Activated CD8-positive, alpha-beta memory T cell treated with anti-CD3 and anti-CD28 coated beads for 24 hours (primary cell): ENCODE measurements around the gene CASP3.
"Not testable (repeated sequence)": the region's sequence is repeated elsewhere in the genome, so short reads cannot be mapped to it uniquely, and the experiment has no call there.

Experiments
- DNase-seq: peaks from one replicate; pipeline ENCODE4 v3.0.0-alpha.2; 2020

Gene CASP3

DNA sequence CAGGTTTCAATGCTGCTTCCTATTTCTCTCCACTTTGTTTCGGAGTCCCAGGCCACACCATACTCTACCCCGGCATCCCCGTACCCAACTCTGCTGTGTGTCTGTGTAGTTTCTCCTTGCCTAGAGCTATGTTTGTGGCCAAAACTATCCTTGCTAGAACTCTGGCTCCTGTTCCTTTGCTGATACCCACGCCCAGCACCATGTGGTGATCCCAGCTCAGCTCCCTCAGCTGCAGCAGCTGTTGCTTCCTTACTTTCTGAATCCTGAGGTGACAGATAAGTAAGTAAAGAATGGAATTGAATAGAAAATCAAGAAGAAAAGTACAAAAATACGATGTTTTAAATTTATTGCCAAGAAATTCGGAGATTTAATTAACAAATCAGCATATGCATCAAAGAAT lies 55.8 kb downstream of the CASP3 start:
- DNase-seq, result no peak

DNA sequence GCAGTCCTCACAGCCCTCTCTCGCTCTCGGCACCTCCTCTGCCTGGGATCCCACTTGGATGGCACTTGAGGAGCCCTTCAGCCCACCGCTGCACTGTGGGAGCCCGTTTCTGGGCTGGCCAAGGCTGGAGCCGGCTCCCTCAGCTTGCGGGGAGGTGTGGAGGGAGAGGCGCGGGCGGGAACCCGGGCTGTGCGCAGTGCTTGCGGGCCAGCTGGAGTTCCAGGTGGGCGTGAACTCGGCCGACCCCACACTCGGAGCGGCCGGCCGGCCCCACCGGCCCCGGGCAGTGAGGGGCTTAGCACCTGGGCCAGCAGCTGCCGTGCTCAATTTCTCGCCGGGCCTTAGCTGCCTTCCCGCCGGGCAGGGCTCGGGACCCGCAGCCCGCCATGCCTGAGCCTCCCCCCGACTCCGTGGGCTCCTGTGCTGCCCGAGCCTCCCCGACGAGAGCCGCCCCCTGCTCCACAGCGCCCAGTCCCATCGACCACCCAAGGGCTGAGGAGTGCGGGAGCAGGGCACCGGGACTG lies 57.4 kb downstream of the CASP3 start:
- not testable (repeated sequence) for DNase-seq

DNA sequence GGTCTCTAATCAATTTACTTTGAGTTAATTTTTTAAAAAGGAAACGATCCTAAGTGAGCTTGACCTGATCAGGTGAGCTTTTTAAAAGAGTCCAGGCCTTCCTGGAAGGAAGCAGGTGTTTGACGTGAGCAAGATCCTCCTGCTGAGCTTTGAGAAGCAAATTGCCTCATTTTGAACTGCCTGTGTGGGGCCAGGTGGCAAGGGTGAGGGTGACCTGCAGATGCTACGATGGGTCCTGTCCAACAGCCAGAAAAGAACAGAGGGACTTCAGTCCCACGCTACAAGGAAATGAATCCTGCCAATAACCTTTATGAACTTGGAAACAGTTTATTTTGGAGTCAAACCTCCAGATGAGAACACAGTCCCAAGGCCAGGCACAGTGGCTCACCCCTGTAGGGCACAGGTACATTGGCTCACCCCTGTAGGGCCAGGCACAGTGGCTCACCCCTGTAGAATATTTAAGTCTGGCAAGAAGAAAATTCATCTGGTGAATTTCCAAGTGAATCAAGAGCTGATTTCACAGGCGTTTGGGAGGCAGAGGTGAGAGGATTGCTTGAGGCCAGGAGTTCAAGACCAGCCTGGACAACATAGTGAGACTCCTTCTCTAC lies 58.1 kb downstream of the CASP3 start:
- no peak for DNase-seq

DNA sequence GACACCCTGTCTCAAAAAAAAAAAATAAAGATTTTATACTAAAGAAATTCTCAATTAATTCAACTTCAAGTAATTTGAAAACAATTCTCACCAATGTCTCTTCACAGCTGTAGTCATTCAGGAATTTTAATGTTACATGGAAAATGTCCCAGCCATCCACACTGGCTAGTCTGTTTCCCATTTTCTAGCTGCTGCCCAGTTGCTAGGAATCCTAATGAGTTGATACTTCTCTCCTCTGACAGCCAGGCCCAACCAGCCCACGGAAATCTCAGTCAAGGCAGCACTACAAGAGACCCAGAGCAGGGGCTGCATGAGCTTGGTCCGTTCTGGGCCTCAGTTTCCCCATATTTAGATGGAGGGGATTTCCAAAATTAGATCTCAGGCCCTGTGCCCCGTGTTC lies 59.1 kb downstream of the CASP3 start:
- DNase-seq, result no peak

DNA sequence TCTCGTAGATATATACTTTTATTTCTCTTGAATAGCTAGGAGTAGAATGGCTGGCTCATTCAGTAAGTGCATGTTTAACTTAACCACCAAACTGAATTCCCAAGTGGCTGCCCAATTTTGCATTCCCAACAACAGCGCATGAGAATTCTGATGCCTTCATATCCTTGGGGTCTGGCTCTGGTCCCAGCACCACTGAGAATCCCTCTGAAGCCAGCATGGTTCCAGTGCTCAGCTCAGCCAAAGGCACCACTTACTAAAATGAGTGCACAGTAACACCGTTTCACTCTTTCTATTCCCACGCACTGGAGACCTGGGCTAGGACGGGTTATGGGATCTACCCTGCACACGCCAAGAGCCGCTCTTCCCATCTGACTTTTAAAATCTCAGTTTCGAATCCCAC lies 60.4 kb downstream of the CASP3 start:
- no peak for DNase-seq

DNA sequence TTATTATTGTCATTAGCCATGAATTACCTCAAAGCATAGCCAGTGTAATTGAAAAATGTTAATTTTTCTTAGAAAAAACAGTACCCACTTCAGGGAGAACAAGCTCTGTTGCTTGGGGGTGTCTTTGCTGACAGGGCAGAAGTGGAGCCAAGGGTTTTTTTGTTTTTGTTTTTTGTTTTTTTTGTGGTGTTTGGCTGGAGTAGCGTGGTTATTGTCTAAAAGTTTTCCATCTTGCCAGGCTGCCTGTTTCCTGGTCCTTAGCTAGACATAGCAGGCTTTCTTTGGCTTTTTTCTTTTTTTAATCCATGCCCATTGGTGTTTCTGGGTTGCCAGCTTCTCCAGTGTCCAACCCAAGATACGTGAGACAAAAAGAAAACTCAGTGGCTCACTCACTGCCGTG lies 61.5 kb downstream of the CASP3 start:
- no peak for DNase-seq

DNA sequence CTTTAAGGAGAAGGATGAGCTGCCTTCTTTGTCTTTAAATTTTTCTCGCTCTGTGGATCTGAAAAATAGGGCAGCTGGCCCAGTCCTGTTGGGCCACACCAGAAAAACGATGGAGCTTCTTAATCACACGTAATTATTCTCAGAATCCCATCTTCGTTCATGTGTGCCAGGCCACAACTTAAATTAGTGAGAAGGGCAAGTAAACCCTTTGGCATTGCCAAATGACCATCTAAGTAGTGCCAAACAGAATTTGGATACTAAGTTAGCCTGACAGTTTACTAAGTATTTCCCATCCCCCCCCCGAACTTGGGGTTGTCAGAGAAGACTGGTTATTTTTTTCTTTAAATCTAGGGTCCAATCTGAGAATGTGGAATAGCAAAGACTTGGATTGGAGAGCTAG lies 62.0 kb downstream of the CASP3 start:
- DNase-seq, result no peak

DNA sequence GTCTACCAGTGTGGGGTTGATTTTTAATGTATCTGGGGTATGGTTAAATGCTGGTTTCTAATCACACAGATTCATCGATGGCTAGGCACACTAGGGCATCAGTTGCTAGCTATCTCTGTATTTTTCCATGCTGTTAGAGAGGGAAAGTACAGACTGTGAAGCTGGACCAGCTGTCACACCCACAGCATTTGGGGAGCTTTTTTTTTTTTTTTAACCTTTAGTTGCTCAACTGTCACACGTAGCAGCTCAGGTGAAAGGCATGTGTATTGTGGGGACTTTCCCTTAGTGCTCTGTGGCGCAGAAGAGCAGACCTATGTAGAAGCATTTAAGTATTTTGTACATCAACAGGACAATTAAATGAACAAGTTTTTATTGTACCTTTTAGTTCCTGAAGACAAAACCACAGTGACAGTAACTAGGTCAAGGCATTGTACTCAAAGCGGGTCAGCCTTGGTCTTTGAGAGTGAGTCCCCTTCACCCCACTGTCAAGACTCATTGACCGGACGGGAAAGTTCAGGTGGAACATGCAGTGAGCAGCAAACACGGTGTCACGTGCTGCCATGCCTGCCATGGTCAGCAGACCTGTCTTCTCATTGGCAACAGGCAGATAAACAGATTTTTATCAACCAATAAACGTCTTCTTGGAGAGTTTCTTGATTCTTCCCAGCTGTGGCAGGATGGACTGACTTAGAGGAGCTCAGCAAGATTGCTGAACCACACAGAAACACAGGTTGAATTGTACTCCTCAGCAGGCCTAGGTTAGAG lies 65.3 kb downstream of the CASP3 start:
- DNase-seq, result no peak
